NB4 (cell line): ENCODE measurements around the gene GGNBP2.
A peak's percentile ranks its signal among the peaks of the same experiment; 100 is the strongest.
"Not testable (repeated sequence)": the region's sequence is repeated elsewhere in the genome, so short reads cannot be mapped to it uniquely, and the experiment has no call there.

ENCODE experiments used
- DNase-seq: peaks from one replicate; pipeline ENCODE4 v3.0.0; 2010; ENCODE audit warnings: low read depth
- H3K4me3 ChIP-seq: one replicate; pipeline ENCODE4 v1.5.1; 2011; ENCODE audit warnings: mild to moderate bottlenecking, low read depth, low read length, moderate library complexity
- MYC ChIP-seq: IDR thresholded peaks from 2 replicates; pipeline ENCODE4 v1.6.1; 2011; ENCODE audit warnings: low read depth, low read length
- POLR2A ChIP-seq: IDR thresholded peaks from 2 replicates; pipeline ENCODE4 v1.6.1; 2011; ENCODE audit warnings: mild to moderate bottlenecking; ENCODE audit not compliant: insufficient read length; ENCODE audit errors: extremely low read depth
- TF ChIP-seq, protein P1 (sequence below): IDR thresholded peaks from one replicate; pipeline ENCODE4 v1.5.1; 2012; ENCODE audit warnings: low read depth, low read length
- TF ChIP-seq, protein P2 (sequence below): IDR thresholded peaks from 2 replicates; pipeline ENCODE4 v1.6.1; 2011; ENCODE audit warnings: low read depth, low read length

The GGNBP2 gene

GRCh38 chr17:36600936-36601302 lies 56.2 kb downstream of the GGNBP2 start:
- DNase-seq, result no peak
- H3K4me3 ChIP-seq, result peak overlapping the region; percentile 83
- TF ChIP-seq POLR2A, result no peak
- TF ChIP-seq, protein P1, sequence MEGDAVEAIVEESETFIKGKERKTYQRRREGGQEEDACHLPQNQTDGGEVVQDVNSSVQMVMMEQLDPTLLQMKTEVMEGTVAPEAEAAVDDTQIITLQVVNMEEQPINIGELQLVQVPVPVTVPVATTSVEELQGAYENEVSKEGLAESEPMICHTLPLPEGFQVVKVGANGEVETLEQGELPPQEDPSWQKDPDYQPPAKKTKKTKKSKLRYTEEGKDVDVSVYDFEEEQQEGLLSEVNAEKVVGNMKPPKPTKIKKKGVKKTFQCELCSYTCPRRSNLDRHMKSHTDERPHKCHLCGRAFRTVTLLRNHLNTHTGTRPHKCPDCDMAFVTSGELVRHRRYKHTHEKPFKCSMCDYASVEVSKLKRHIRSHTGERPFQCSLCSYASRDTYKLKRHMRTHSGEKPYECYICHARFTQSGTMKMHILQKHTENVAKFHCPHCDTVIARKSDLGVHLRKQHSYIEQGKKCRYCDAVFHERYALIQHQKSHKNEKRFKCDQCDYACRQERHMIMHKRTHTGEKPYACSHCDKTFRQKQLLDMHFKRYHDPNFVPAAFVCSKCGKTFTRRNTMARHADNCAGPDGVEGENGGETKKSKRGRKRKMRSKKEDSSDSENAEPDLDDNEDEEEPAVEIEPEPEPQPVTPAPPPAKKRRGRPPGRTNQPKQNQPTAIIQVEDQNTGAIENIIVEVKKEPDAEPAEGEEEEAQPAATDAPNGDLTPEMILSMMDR, result no peak

GRCh38 chr17:36601303-36602029 lies 56.7 kb downstream of the GGNBP2 start, which contains the start of gene MRM1:
Gene MRM1 (plus strand): TSS chr17:36601583. CDS start chr17:36601811, 228 bp downstream.
- DNase-seq, result peak; percentile 97
- TF ChIP-seq POLR2A (peak; percentile 84), MYC (peak; percentile 99)
- TF ChIP-seq, protein P2, sequence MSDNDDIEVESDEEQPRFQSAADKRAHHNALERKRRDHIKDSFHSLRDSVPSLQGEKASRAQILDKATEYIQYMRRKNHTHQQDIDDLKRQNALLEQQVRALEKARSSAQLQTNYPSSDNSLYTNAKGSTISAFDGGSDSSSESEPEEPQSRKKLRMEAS, result peak; percentile 97
- TF ChIP-seq, protein P1, result peak; percentile 15
- H3K4me3 ChIP-seq, result peak within 1 kb of the TSS; percentile 83

DNA sequence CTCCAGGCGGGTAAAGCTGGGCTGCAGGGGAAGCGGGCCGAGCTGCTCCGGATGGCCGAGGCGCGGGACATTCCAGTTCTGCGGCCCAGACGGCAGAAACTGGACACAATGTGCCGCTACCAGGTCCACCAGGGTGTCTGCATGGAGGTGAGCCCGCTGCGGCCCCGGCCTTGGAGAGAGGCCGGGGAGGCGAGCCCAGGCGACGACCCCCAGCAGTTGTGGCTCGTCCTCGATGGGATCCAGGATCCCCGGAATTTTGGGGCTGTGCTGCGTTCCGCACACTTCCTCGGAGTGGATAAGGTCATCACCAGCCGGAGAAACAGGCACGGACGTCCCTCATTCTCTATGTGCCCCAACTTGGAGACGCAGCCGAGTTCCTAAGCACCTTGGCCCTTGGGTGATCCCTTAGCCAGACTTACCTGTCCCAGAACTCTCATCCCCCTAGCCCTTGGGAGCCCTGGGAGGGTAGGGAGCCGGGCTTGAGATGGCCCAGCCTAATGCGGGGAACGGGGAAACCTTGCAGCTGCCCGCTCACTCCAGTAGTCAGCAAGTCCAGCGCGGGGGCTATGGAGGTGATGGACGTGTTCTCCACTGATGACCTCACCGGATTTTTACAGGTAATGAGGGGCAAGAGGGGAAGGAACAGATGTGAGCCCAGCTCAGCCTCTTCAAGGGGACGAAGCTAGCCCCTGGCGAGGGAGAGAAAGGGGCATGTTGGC lies 57.5 kb downstream of the GGNBP2 start:
- peak; percentile 42 for DNase-seq
- H3K4me3 ChIP-seq, result peak overlapping the region; percentile 83
- TF ChIP-seq, protein P2, result no peak
- TF ChIP-seq POLR2A (no peak), MYC (no peak)
- TF ChIP-seq, protein P1, result no peak

DNA sequence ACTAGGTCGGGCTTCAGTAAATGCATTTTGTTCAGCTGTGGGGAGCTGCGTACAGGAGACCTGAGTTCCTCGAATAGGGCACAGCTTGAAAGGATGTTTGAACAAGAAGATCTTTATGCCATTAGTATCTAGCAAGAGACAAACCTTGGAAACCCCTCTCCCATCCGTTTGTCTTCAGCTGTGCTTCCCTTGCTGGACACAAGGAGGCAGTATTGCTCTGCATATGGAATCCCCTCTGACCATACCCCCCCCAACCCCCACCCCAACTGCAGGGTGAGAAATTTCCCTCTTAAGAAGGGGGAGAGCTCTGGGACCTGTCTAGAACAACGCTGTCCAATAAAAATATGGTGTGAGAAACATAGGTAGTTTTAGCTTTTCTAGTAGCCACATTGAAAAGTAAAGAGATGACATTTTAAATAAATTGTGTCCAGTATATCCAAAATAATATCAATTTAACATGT lies 58.2 kb downstream of the GGNBP2 start:
- TF ChIP-seq, protein P1, result peak; percentile 89
- TF ChIP-seq POLR2A (no peak), MYC (peak; percentile 58)
- TF ChIP-seq, protein P2, result peak; percentile 42
- peak overlapping the region; percentile 83 for H3K4me3 ChIP-seq
- peak; percentile 90 for DNase-seq

GRCh38 chr17:36605028-36605427 lies 60.3 kb downstream of the GGNBP2 start:
- H3K4me3 ChIP-seq, DNase-seq: not testable (repeated sequence)

DNA sequence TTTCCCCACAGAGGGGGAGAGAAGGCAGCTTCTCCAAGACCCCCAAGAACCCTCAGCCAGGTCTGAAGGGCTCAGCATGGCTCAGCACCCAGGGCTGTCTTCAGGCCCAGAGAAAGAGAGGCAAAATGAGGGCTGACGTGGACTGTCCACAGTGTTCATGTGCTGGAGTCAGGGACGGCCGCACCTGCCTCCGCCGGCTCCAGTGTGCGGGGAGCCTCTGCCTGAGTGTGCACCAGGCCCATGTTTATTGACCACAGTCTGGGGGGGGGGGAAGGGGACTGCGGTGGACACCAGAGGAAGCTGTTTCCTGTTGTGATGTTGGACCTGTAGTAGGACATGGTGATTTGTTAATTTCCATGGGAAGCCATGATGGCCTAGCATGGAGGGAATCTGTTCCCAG lies 63.6 kb downstream of the GGNBP2 start:
- DNase-seq, result no peak
- no peak overlapping the region for H3K4me3 ChIP-seq
- TF ChIP-seq, protein P2, result no peak
- TF ChIP-seq, protein P1, result no peak
- no peak for TF ChIP-seq MYC
- no peak for TF ChIP-seq POLR2A
